IMR-90 (cell line): ENCODE measurements around the gene LCE1A. TPM values are rescaled to one million over a fixed set of nuclear protein-coding genes. Genes with fewer than 3 reads are reported as not detected.

Source experiments
- ATAC-seq: fragments of 200-7000 bp; cut with Tn5 transposase; 2 replicates; pipeline ENCODE4 v1.9.1; 2020; ENCODE audit warnings: low read depth, mild to moderate bottlenecking, moderate library complexity
- BruUV-seq: library from RNA; stranded (reverse); fragments of 400-500 nt; replicated peaks from 2 replicates; lab custom pipeline; 2021; lab: Mats Ljungman, UMichigan
- CTCF ChIA-PET: fragments of 300-600 bp; formaldehyde crosslinking; extraction: SDS; loops from one replicate; lab custom pipeline; 2021; ENCODE audit warnings: antibody characterized with exemption; lab: Yijun Ruan, JAX
- POLR2A ChIA-PET: fragments of 300-600 bp; sonication (Branson Sonifier 250); formaldehyde crosslinking; loops from one replicate; lab custom pipeline; 2022; ENCODE audit warnings: antibody characterized with exemption; ENCODE audit not compliant: unreplicated experiment; lab: Charles Lee
- DNase-seq: peaks from one replicate; pipeline ENCODE4 v3.0.0; 2013
- H2AFZ ChIP-seq: replicated peaks from 2 replicates; pipeline ENCODE3; 2013; ENCODE audit warnings: low read length, mild to moderate bottlenecking; ENCODE audit not compliant: poor library complexity
- H2AK5ac ChIP-seq: 2 replicates; pipeline ENCODE4 v1.6.1; 2013; ENCODE audit warnings: low read depth, low read length, inconsistent platforms
- H2AK9ac ChIP-seq: replicated peaks from 2 replicates; pipeline ENCODE3; 2013; ENCODE audit warnings: mild to moderate bottlenecking, low read depth, low read length, moderate library complexity; ENCODE audit not compliant: poor library complexity
- H2BK120ac ChIP-seq: 2 replicates; pipeline ENCODE4 v1.6.1; 2013; ENCODE audit warnings: low read depth, low read length, inconsistent platforms
- H2BK15ac ChIP-seq: 3 replicates; pipeline ENCODE4 v1.6.1; 2013; ENCODE audit warnings: low read depth, low read length, inconsistent platforms
- H2BK20ac ChIP-seq: 2 replicates; pipeline ENCODE4 v1.6.1; 2013; ENCODE audit warnings: low read depth, mild to moderate bottlenecking, inconsistent platforms, low read length, moderate library complexity
- H2BK5ac ChIP-seq: 2 replicates; pipeline ENCODE4 v1.6.1; 2013; ENCODE audit warnings: mild to moderate bottlenecking, low read depth, low read length, inconsistent platforms; ENCODE audit not compliant: poor library complexity, severe bottlenecking
- H3K14ac ChIP-seq: replicated peaks from 2 replicates; pipeline ENCODE4 v1.6.1; 2013; ENCODE audit warnings: low read depth, low read length, inconsistent platforms
- H3K18ac ChIP-seq: 2 replicates; pipeline ENCODE4 v1.6.1; 2013; ENCODE audit warnings: low read depth, low read length, control low read depth
- H3K23ac ChIP-seq: 2 replicates; pipeline ENCODE4 v1.6.1; 2013; ENCODE audit warnings: low read depth, low read length, inconsistent platforms
- H3K27ac ChIP-seq: 2 replicates; pipeline ENCODE4 v1.5.1; 2013; ENCODE audit warnings: mild to moderate bottlenecking, control low read depth, low read length; ENCODE audit not compliant: insufficient read depth
- H3K27me3 ChIP-seq: 2 replicates; pipeline ENCODE4 v1.6.1; 2013; ENCODE audit warnings: low read length; ENCODE audit not compliant: control insufficient read depth, insufficient read depth
- H3K36me3 ChIP-seq: 2 replicates; pipeline ENCODE4 v1.6.1; 2013; ENCODE audit warnings: low read length, mixed read lengths; ENCODE audit not compliant: control insufficient read depth, insufficient read depth
- H3K4ac ChIP-seq: 2 replicates; pipeline ENCODE4 v1.6.1; 2013; ENCODE audit warnings: low read depth, low read length, inconsistent platforms
- H3K4me1 ChIP-seq: 2 replicates; pipeline ENCODE4 v1.6.1; 2013; ENCODE audit warnings: low read length, mixed read lengths; ENCODE audit not compliant: control insufficient read depth, insufficient read depth
- H3K4me2 ChIP-seq: 2 replicates; pipeline ENCODE4 v1.6.1; 2013; ENCODE audit warnings: low read depth, mild to moderate bottlenecking, control low read depth, low read length, moderate library complexity
- H3K4me3 ChIP-seq: 2 replicates; pipeline ENCODE4 v1.5.1; 2013; ENCODE audit warnings: low read depth, mild to moderate bottlenecking, control low read depth, low read length, moderate library complexity; ENCODE audit not compliant: insufficient read depth
- H3K56ac ChIP-seq: 2 replicates; pipeline ENCODE4 v1.6.1; 2013; ENCODE audit warnings: low read length, inconsistent platforms; ENCODE audit not compliant: insufficient read depth; ENCODE audit errors: extremely low read depth
- H3K79me1 ChIP-seq, 2 experiments: 2 replicates each; pipeline ENCODE4 v1.6.1; 2013; ENCODE audit warnings: low read length in 2 of 2, inconsistent platforms in 1 of 2, low read depth in 1 of 2
- H3K9ac ChIP-seq: 2 replicates; pipeline ENCODE4 v1.6.1; 2013; ENCODE audit warnings: low read depth, low read length, control low read depth
- H3K9me1 ChIP-seq: 2 replicates; pipeline ENCODE4 v1.6.1; 2013; ENCODE audit warnings: low read length, inconsistent platforms; ENCODE audit not compliant: insufficient read depth
- H3K9me3 ChIP-seq: 2 replicates; pipeline ENCODE4 v1.6.1; 2013; ENCODE audit warnings: low read length; ENCODE audit not compliant: control insufficient read depth, insufficient read depth
- H4K20me1 ChIP-seq: 2 replicates; pipeline ENCODE4 v1.6.1; 2013; ENCODE audit warnings: low read length, inconsistent platforms; ENCODE audit not compliant: insufficient read depth
- H4K5ac ChIP-seq: 2 replicates; pipeline ENCODE4 v1.6.1; 2013; ENCODE audit warnings: mild to moderate bottlenecking, low read depth, low read length, control low read depth
- H4K8ac ChIP-seq, 2 experiments: 2 replicates each; pipeline ENCODE4 v1.6.1; 2013; ENCODE audit warnings: low read depth in 2 of 2, low read length in 2 of 2, control low read depth in 1 of 2, inconsistent platforms in 1 of 2
- H4K91ac ChIP-seq: 2 replicates; pipeline ENCODE4 v1.6.1; 2013; ENCODE audit warnings: low read depth, low read length, inconsistent platforms; ENCODE audit not compliant: insufficient read depth
- BHLHE40 ChIP-seq: fragments of 150-350 bp; IDR thresholded peaks from 2 replicates; pipeline ENCODE4 v1.6.1; 2016; ENCODE audit warnings: mild to moderate bottlenecking, low read depth, low read length
- CEBPB ChIP-seq: IDR thresholded peaks from 2 replicates; pipeline ENCODE4 v1.6.1; 2012; ENCODE audit warnings: low read depth, low read length, improper control_type of control experiment
- CHD1 ChIP-seq: IDR thresholded peaks from 2 replicates; pipeline ENCODE4 v1.6.1; 2012; ENCODE audit warnings: low read depth, low read length, improper control_type of control experiment
- ELK1 ChIP-seq: fragments of 150-350 bp; IDR thresholded peaks from 2 replicates; pipeline ENCODE4 v1.6.1; 2016; ENCODE audit warnings: low read depth, mild to moderate bottlenecking, low read length, moderate library complexity, borderline replicate concordance
- MAFK ChIP-seq: IDR thresholded peaks from 2 replicates; pipeline ENCODE4 v1.6.1; 2012; ENCODE audit warnings: low read depth, low read length, improper control_type of control experiment
- MAZ ChIP-seq: IDR thresholded peaks from 2 replicates; pipeline ENCODE4 v1.6.1; 2012; ENCODE audit warnings: low read depth, mild to moderate bottlenecking, low read length, improper control_type of control experiment, moderate library complexity, borderline replicate concordance
- MXI1 ChIP-seq: IDR thresholded peaks from 2 replicates; pipeline ENCODE4 v1.6.1; 2012; ENCODE audit warnings: low read depth, mild to moderate bottlenecking, low read length, moderate library complexity, borderline replicate concordance
- POLR2A ChIP-seq: IDR thresholded peaks from 2 replicates; pipeline ENCODE4 v1.6.1; 2012; ENCODE audit warnings: mild to moderate bottlenecking, low read depth, low read length
- RCOR1 ChIP-seq: IDR thresholded peaks from 2 replicates; pipeline ENCODE4 v1.6.1; 2012; ENCODE audit warnings: mild to moderate bottlenecking, low read length, improper control_type of control experiment; ENCODE audit not compliant: insufficient replicate concordance
- RFX5 ChIP-seq: IDR thresholded peaks from 2 replicates; pipeline ENCODE4 v1.8.0; 2012; ENCODE audit warnings: low read depth, mild to moderate bottlenecking, low read length, moderate library complexity
- WGBS, 2 experiments: methylation state at CpG; one replicate each; pipeline versions ENCODE4 v1.1.5 to v1.1.7; 2013; ENCODE audit warnings: missing lambda C conversion rate in 2 of 2; ENCODE audit not compliant: insufficient read length in 1 of 2; ENCODE audit errors: extremely low coverage in 2 of 2; 5-methylcytosine and 5-hydroxymethylcytosine counted together
- dilution Hi-C: fragments of 300-500 bp; cut with HindIII; formaldehyde crosslinking; loops from one replicate; pipeline ENCODE4 v1.14.3; 2018; ENCODE audit warnings: low sequenced_read_pairs; ENCODE audit not compliant: unreplicated experiment
- in situ Hi-C: fragments of 300-500 bp; cut with MboI; formaldehyde crosslinking; loops from 3 replicates; pipeline ENCODE4 v1.14.3; 2019; ENCODE audit warnings: low sequenced_read_pairs, inconsistent platforms, mixed read lengths
- intact Hi-C: fragments of 100-400 bp; cut with micrococcal nuclease; formaldehyde crosslinking; loops from 2 replicates; pipeline ENCODE4 v1.10.0; 2022
- polyA plus RNA-seq, 3 experiments: library from polyadenylated mRNA; depleted of rRNA; stranded (reverse); fragments of >200 nt; gene quantifications; 2 replicates each; pipeline ENCODE4 v1.2.3, GENCODE V29; 2012; ENCODE audit warnings: low replicate concordance in 1 of 3
- total RNA-seq: library from RNA; depleted of rRNA; stranded (reverse); fragments of >200 nt; gene quantifications from 2 replicates; pipeline ENCODE4 v1.2.3, GENCODE V29; 2012
- TF ChIP-seq, protein P1 (sequence below): fragments of 150-350 bp; IDR thresholded peaks from 2 replicates; pipeline ENCODE4 v1.6.1; 2017; ENCODE audit warnings: mild to moderate bottlenecking, antibody characterized with exemption, low read length, low read depth

The LCE1A gene
- total and polyA plus RNA-seq, 2 of the 4 experiments (the other 2 are of a cell fraction) = not detected

GRCh38 chr1:152836870-152837269, 9.6 kb downstream of the LCE1A start:
- Histone ChIP-seq H3K27ac (no peak overlapping the region), H4K20me1 (no peaks in the 10 kb centered on the region), H3K4me2 (no peak overlapping the region), H3K4me3 (no peak overlapping the region), H2BK120ac (no peak overlapping the region), H4K8ac (no peak overlapping the region), H2AK5ac (no peak overlapping the region), H2AFZ (no peak overlapping the region), H3K79me1 (no peaks in the 10 kb centered on the region), H2BK5ac (no peak overlapping the region), H3K9me1 (no peaks in the 10 kb centered on the region), H3K9me3 (no peaks in the 10 kb centered on the region), H4K5ac (no peak overlapping the region), H3K14ac (no peak overlapping the region), H3K36me3 (no peaks in the 10 kb centered on the region), H3K27me3 (no peaks in the 10 kb centered on the region), H4K91ac (no peak overlapping the region), H2BK20ac (no peak overlapping the region), H2BK15ac (no peak overlapping the region), H3K56ac (no peak overlapping the region), H3K4me1 (no peaks in the 10 kb centered on the region), H2AK9ac (no peak overlapping the region), H3K18ac (no peak overlapping the region), H3K4ac (no peak overlapping the region), H3K9ac (no peak overlapping the region), H3K23ac (no peak overlapping the region)
- no TSS peak for BruUV-seq
- CTCF ChIA-PET = interaction anchor here (1.1 kb wide), 1 partner anchor 11 kb away, joined by 3 read pairs; no protein-coding TSS in a partner anchor
- ATAC-seq (no peak), DNase-seq (no peak)
- POLR2A ChIA-PET = no interaction called here
- WGBS, 2 experiments = 20% methylated on average over 1 of the region's 2 CpGs; no CpG with 5 or more reads in 1 of the 2 experiments
- intact Hi-C loops (no loop called here), in situ Hi-C loops (no loop called here), dilution Hi-C loops (no loop called here)
- TF ChIP-seq, protein P1, sequence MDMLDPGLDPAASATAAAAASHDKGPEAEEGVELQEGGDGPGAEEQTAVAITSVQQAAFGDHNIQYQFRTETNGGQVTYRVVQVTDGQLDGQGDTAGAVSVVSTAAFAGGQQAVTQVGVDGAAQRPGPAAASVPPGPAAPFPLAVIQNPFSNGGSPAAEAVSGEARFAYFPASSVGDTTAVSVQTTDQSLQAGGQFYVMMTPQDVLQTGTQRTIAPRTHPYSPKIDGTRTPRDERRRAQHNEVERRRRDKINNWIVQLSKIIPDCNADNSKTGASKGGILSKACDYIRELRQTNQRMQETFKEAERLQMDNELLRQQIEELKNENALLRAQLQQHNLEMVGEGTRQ = no peak
- TF ChIP-seq MAFK = no peak
- TF ChIP-seq RFX5 = no peak
- no peak for TF ChIP-seq POLR2A
- no peak for TF ChIP-seq BHLHE40
- TF ChIP-seq MAZ = no peak
- no peak for TF ChIP-seq RCOR1
- TF ChIP-seq MXI1 = no peak
- TF ChIP-seq CEBPB = no peak
- no peak for TF ChIP-seq ELK1
- TF ChIP-seq CHD1 = no peak
